Inflammatory macrophage treated with lipopolysaccharide for 4 hours (primary cell): Measurements from ENCODE around the gene PCBP3.
"Not testable (repeated sequence)": the region's sequence is repeated elsewhere in the genome, so short reads cannot be mapped to it uniquely, and the experiment has no call there.

ENCODE experiments used
- DNase-seq: peaks from one replicate; pipeline ENCODE4 v3.0.0-alpha.2; 2020

PCBP3 gene

DNA sequence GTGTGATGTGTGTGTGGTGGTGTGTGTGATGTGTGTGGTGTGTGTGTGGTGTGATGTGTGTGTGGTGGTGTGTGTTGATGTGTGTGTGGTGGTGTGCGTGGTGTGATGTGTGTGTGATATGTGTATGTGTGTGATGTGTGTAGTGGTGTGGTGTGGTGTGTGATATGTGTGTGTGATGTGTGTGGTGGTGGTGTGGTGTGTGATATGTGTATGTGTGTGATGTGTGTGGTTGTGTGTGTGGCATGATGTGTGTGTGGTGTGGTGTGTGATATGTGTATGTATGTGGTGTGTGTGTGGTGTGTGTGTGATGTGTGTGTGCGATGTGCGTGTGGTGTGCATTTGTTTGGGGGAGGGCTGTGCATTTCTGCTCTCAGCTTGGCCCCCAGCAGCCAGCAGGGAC is 7.1 kb upstream of the PCBP3 start:
- DNase-seq: no peak

DNA sequence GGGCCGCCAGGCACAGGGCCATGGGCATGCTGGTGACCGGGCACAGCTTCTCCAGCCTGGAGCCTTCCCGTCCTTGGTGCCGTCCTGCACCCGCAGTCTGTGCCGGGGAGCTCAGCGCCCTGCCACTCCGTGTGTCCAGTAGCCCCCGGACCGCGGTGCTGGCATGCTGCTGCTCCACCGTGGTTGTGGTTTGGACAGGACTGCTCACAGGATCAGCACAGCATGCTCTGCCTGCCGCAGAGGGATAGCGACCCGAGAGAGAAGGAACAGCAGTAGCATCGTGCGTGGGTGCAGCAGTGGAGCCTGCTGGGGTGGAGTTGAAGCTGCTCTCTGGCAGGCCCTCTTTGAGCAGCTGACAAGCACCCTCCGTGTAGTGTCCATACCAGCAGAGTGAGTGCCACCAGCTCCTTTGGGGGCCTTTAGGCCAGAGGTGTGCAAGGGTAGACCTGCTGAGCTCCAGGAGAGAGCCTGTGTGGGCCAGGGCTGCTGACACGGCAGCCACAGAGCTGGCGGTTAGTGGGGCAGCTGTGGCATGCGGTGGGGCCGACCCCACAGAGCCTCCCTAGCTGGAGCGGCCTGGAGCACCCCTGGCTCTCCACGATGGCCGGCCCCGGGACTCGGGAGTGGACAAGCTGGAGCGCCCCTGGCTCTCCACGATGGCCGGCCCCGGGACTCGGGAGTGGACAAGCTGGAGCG is 6.4 kb upstream of the PCBP3 start:
- DNase-seq: no peak

DNA sequence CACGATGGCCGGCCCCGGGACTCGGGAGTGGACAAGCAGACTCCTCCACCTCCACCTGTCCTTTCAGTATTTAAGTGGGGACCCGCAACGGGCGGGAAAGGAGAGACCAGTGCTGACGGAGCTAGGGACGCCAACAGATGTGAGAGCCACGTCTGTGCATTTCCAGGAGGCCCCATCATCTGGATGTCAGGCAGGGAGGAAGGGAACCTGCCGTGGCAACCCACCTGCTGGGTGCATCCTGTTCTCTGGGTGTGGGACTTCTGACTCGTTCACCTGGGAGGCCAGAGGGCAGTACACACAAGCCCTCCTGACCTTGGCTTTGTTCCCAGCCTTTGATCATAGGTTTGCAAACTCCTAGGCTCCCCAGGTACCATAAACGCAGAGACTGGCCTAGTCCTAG is 5.6 kb upstream of the PCBP3 start:
- DNase-seq: no peak

DNA sequence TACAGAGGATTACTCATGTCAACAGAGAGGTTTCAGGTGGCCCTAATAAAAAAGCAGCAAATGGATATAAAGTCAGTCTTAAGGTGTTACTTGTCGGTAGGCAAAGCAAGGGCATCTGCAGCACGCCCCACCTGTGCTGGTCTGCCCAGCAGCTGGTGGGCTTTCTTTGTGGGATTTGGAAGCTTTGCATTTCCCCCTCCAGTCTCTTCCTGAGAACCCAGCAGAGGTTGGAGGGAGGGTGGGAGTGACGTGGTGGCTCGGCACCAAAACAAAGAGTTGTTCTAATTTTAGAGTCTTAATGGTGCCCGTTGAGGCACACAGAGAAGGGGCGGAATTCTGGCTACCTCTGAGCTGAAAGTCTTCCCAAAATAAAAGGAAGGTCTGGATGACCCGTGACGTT is 4.8 kb upstream of the PCBP3 start:
- DNase-seq: no peak

DNA sequence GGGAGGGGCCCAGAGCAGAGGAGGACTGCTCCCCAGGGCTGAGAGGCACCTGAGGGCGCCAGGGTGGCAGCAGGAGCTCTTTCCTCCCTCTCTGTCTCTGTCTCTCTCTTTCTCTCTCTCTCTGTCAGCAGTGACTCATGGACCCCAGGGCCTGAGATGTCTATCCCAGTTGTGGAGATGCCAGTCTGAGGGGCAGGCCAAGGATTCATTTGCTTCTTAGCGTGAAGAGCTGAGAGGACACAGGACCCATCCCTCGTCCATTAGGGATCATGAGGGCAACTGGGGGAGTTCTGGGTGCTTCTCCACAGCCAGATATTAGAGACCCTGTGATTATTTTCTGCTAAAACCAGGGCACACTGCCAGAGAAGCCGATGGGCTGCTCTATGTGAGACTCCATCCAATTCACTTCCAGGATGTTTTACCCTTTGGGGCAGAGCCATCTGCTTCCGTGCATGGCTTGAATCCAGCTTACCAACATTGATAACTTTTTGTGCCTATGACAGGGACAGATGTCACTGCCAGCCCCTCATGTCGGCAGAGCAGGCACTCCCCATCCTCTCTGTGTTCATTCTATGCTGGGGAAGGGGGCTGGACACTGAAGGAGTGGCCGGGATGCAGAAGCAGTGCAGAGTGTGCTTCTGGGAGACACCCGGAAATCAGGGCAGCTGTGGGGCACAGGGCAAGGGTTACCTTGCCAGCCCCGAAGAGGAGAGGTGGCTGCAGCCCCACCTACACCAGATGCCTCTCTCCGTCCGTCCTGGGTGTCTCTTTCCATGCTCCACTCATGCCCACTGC is 4.1 kb upstream of the PCBP3 start:
- no peak for DNase-seq

DNA sequence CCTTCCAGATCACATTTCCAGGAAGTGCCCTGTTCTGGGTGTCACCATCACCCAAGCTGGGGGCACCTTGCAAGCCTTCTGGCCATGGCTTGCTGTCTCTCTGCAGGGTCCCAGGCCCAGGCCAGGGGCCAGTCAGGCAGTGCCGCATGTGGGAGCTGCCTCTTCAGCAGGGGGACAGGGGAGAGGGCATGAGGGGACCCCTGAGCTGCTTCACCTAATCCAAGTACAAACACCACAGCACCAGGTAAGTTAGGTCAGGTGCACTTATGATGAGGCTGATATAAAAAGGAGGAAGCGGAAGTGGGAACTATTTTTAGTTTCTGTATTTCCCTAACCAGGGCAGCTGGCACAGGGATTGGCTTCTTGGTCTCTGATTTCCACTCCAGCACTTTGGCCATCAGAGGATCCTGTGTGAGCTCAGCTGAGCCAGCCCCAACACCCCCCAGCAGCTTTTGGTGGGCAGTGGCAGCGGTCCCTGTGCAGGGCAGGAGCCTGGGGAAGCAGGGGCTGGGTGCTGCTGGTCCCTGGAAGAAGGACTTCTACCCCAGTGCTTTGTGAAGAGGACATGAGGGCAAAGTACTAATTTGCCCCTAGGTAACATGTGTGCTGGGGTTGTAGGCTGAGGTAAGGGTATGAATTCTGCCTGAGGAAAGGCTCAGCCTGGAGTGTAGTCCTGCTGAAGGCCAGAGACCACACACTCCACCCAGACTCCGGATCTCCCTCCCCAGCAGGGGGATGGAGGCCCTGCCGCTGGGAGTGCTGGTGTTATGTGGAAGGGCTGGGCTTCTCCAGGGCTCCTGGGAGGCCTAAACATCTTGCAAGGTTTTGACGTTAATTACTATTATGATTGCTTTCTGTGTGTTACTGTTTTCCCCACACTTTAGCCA is 3.3 kb upstream of the PCBP3 start:
- peak; percentile 17 for DNase-seq

DNA sequence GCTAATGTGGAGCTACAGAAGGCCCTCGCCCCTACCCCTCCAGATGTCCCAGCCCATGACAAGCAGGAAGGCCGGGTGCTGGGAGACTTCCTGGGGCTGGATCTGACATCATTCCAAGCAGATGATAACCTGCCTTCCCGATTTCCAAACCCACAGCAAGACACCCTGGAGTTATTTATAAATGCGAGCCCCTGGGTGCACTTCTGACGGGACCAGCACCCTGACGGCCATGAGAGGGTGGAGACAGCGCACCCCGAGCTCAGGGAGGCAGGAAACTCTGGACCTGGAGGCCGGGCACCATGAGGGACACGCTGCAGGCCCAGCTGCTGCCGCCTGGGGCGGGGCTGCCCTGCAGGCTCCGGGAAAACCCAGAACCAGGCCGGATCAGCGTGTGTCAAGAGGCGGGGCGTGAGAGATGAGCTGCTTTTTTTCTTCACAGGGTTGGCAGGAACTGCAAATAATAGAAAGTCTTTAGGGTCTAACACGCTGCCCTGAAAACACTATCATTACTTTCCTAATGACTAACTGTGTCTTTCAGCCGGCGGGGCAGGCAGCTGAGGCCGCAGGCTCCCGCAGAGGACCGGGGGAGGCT is 2.5 kb upstream of the PCBP3 start:
- DNase-seq: no peak

DNA sequence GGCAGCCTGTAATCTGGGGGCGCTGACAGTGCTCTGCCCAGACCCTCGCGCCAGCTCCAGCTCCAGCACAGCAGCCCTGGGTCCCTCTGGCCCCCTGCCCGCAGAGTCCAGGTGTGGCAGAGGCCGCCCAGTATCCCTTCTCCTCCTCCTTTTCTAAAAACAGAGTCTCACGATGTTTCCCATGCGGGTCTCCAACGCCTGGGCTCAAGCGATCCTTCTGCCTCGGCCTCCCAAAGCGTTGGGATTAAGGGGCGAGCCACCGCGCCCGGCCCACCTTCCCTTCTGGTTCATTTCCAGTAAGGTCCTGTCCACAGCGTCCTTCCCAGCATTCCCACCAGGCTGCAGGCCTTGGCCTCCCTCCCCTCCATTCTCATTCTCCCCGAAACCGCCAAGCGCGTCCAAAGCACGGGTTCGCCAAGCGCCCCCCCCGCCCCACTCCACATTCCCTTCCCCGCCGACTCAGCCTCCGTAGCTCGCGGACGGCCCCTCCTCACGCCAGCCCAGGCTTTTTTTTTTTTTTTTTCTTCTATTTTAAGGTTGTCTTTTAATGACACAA is 2.0 kb upstream of the PCBP3 start:
- no peak for DNase-seq

DNA sequence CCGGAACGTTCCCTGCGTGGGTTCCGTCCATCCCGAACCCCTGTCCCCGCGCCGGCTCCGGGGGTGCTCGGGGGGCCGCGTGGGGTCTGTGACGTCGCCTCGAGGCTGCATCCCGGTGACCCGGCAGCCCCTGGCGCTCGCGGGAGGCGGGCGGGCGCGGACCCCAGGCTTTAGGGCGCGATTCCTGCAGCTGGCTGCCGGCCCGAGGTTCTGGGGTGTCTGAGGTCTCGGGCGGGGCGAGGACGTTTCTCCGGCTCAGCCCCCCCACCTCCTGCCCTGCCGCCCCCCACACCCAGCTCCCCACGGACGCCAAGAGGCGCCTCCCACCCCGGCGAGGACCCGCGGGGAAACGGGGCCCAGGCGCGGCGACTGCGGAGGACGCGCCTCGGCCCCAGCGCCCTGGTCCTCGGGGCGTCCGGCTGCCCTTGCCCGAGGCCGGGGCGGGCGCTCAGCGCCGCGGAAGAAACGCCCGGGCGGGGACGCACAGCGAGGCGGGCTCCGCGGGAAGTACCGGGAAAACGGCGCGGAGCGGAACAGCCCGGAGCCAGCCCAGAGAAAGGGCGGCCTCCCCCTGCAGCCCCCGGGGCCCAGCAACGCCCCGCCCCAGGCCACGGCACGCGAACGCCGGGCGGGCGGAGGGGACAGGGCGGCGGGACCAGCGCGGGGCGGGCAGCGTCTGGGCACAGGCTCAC is 1.3 kb upstream of the PCBP3 start:
- no peak for DNase-seq

DNA sequence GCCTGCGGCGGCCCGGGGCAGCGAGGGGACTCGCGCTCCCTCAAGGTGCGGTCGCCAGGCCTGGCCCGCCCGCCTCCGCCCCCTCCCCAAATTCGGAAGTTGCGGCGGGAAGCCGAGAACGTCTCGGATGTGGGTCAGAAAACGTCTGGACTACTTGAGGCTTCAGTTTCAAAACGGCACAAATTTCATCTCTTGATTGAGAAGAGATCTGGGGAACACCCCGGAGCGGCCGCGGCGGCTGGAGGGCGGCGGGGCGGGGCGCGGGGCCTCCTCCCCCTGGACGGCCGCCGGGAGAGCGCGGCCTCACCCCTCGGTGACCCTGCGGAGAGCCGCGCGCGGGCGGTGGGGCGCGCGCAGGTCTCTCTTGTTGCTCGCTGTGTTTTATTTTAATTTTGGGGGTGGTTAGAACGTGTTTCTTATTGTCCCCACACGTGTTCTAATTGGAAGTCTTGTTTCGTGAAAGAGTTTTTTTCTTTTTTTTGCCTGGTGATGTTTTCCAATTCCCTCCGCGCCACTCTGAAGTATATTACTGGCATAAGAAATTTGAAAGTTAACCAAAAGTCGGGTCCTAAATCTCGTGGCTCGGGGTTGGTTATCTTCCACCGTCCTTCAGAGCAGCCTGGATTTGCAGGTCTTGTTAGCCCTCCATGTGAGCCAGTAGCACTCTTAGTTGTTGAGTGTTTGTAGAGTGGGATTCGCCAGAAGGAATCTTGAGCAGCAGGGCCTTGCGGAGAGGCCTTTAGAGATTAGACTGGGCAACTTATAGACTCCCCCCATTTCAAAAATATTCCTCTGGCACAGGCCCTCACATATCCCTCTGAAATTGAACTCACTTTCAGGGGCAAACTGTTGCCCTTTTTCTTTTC is 749 bp downstream of the PCBP3 start:
- DNase-seq: peak; percentile 24

DNA sequence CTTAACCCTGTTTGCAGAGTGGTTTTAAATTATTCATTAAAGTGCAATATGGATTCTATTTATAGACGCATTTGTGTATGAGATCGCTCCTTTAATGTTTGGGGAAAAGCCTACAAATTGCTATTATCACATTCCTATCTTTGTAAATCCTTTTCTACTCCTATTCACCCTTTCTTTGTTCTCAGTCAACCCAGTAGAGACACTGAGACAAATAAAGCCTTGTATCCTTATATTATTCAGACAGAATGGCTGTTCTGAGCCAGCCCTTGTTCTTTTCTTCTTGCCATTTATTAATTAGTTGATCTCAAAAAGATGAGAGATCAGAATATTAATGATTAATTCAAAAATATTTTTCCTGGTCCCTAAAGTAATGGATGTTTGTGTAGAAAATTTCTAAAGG is 8.4 kb downstream of the PCBP3 start:
- no peak for DNase-seq

DNA sequence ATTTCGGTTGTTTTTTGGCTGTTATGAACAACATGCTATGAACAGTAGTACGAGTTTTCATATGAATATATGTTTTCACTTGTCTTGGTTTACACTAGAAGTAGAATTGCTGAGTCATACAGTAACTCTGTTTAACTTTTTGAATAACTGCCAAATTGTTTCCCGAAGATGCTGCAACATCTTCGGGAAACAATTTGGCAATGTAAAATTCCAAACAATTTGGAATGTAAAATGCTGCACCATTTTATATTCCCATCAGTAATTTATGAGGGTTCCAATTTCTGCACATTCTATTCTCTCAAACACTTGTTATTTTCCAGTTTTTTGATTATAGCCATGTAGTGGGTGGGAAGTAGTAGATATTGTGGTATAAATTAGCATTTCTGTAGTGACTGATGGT is 11.6 kb downstream of the PCBP3 start:
- no peak for DNase-seq

DNA sequence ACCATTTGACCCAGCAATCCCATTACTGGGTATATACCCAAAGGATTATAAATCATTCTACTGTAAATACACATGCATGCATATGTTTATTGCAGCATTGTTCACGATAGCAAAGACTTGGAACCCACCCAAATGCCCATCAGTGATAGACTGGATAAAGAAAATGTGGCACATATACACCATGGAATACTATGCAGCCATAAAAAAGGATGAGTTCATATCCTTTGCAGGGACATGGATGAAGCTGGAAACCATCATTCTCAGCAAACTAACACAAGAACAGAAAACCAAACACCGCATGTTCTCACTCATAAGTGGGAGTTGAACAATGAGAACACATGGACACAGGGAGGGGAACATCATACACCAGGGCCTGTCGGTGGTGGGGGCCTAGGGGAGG is 12.6 kb downstream of the PCBP3 start:
- DNase-seq: not testable (repeated sequence)

DNA sequence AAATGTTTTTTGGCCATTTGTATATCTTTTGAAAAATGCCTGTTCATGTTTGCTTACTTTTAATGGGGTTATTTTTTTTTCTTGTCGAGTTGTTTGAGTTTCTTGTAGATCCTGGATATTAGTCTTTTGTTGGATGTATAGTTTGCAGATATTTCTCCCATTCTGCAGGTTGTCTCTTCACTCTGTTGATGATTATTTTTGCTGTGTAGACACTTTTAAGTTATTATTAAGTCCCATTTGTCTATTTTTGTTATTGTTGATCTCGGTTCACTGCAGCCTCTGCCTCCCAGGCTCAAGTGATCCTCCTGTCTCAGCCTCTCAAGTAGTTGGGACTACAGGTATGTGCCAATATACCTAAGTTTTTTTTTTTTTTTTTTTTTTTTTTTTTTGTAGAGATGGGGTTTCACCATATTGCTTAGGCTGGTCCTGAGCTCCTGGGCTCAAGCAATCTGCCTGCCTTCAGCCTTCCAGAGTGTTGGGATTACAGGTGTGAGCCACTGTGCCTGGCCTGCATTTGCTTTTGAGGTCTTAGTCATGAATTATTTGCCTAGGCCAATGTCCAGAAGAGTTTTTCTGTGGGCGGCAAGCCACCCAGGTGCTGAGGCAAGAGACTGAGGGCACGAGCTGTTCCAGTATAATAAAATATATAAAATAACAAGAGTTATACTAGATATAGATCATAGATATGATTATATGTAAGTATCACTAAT is 18.5 kb downstream of the PCBP3 start:
- DNase-seq: not testable (repeated sequence)

DNA sequence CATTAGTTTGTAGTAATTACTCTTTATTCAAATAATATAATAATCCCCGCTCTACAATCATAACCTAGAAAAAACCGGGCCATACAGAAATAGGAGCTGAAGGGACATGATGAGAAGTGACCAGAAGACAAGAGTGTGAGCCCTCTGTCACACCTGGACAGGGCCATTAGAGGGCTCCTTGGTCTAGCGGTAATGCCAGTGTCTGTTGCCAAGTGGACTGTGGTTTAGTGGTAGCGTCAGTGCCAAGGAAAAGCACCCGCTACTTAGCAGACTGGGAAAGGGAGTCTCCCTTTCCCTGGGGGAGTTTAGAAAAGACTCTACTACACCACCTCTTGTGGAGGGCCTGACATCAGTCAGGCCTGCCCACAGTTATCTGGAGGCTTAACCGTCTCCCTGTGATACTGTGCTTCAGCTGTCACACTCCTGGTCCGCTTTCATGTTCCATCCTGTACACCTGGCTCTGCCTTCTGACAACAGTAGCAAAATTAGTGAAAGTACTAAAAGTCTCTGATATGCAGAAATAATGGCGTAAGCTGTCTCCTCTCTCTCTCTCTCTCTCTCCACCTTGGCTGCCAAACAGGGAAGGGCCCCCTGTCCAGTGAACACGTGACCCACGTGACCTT is 19.2 kb downstream of the PCBP3 start:
- DNase-seq: not testable (repeated sequence)

DNA sequence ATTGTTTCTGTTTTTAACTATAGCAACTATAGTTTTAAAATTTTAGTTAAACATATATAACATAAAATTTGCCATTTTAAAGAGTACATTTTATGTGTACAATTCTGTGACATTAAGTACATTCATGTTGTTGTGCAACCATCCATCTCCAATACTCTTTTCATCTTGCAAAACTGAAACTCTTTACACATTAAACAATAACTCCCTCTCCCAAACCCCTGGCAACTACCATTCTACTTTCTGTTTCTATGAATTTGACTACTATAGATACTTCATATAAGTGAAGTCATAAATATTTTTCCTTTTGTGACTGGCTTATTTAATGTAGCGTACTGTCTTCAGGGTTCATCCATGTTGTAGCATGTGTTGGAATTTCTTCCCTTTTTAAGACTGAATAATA is 25.9 kb downstream of the PCBP3 start:
- peak; percentile 32 for DNase-seq

DNA sequence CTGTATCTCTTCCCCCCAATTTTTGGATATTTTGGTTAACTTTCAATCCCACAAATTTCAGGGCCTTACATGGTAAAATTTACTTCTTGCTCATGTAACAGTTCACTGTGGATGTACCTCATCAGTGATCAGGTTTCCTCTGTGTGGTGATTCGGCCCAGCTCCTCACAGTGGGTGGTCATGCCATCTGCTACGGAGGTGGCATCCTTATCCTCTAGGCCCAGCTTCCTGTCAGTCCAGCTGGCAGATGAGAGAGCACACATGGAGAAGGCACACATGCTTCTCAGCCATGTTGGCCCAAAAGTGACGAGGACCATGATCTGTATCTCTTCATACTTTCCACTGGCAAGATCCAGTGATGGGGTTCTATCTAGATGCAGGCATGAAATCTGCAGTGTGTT is 27.2 kb downstream of the PCBP3 start:
- DNase-seq: no peak

DNA sequence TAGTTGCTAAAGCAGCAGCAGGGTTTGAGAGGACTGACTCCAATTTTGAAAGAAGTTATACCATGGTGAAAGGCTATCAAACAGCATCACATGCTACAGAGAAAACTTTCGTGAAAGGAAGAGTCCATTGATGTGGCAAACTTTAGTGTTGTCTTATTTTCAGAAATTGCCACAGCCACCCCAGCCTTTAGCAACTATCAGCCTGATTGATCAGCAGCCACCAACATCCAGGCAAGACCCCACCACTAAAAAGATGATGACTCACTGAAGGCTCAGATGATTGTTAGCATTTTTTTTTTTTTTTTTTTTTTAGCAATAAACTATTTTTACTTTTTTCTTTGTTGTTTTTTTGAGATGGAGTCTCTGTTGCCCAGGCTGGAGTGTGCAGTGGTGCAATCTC is 35.3 kb downstream of the PCBP3 start:
- DNase-seq: not testable (repeated sequence)

DNA sequence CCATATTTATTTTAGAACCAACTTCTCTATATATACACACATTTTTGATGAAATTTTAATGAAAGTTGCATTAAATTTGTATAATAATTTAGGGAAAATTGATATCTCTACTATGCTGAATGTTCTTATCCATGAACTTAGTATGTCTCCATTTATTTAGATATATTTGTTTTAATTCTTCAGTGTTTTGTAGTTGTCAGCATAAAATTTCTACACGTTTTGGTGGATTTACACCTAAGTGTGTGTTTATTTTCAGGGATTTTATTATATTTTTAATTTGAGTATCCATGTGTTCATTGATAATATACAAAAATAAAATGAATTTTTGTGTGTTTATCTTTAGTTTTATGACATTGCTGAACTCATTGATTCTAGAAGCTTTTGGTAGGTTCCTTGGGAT is 36.7 kb downstream of the PCBP3 start:
- no peak for DNase-seq

DNA sequence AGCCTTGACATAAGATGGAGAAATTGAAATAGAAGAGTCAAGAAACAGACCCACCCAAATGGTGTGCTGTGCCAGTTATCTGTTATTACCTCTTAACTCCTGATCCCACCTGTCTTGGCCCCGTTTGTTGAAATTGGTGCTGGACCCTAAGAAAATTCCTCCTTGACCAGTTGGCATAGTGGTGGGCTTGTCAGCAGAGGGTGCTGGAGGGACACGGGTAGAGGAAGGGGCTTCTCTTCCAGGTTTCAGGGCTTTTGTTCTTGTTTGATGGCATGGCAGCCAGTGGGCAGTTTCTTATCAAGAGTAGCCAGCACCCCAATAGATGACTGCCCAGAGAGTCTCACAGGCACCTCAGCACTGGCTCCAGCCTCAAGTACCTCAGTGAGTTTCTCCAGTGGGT is 51.6 kb downstream of the PCBP3 start:
- no peak for DNase-seq
